Lung (tissue), 12 donors: ENCODE measurements around the gene SIDT2. TPM values are rescaled to one million over a fixed set of nuclear protein-coding genes. Genes with fewer than 3 reads are reported as not detected.
A peak's percentile ranks its signal among the peaks of the same experiment; 100 is the strongest.

Source experiments
- ATAC-seq: fragments of 200-7000 bp; cut with Tn5 transposase; one replicate; pipeline ENCODE4 v1.9.1; 2020; ENCODE audit warnings: moderate number of reproducible peaks; ENCODE audit not compliant: insufficient read depth, low FRiP score
- DNase-seq, 3 donors: peaks; one replicate each; pipeline ENCODE4 v3.0.0-alpha.2; 2013 to 2017
- H3K27ac ChIP-seq, 2 donors: one replicate each; pipeline ENCODE4 v1.5.1; 2013; ENCODE audit warnings: mild to moderate bottlenecking in 2 of 2, moderate library complexity in 2 of 2, control low read depth in 1 of 2, inconsistent platforms in 1 of 2, low read depth in 1 of 2, low read length in 1 of 2
- H3K27me3 ChIP-seq, 3 donors: one replicate each; pipeline ENCODE4 v1.5.1; 2013; ENCODE audit warnings: low read length in 2 of 3; ENCODE audit not compliant: control insufficient read depth in 3 of 3, insufficient read depth in 3 of 3
- H3K36me3 ChIP-seq, 4 donors: one replicate each; pipeline ENCODE4 v1.5.1; 2013; ENCODE audit warnings: low read length in 4 of 4, mild to moderate bottlenecking in 1 of 4, moderate library complexity in 1 of 4; ENCODE audit not compliant: control insufficient read depth in 4 of 4, insufficient read depth in 4 of 4
- H3K4me1 ChIP-seq, 5 donors: one replicate each; pipeline ENCODE4 v1.5.1; 2013; ENCODE audit warnings: low read length in 5 of 5, mild to moderate bottlenecking in 2 of 5, moderate library complexity in 1 of 5; ENCODE audit not compliant: control insufficient read depth in 5 of 5, insufficient read depth in 5 of 5
- H3K4me3 ChIP-seq: one replicate; pipeline ENCODE4 v1.5.1; 2013; ENCODE audit warnings: mild to moderate bottlenecking, control low read depth, moderate library complexity
- H3K9ac ChIP-seq, 2 donors: one replicate each; pipeline ENCODE4 v1.5.1; 2013; ENCODE audit warnings: low read length in 2 of 2, control low read depth in 1 of 2; ENCODE audit not compliant: insufficient read depth in 1 of 2
- H3K9me3 ChIP-seq, 4 donors: one replicate each; pipeline ENCODE4 v1.5.1; 2013; ENCODE audit warnings: low read length in 3 of 4, mild to moderate bottlenecking in 1 of 4, moderate library complexity in 1 of 4; ENCODE audit not compliant: control insufficient read depth in 4 of 4, insufficient read depth in 3 of 4
- WGBS, 2 donors: extraction: QIAGEN DNeasy Blood & Tissue Kit; methylation state at CpG; one replicate each; pipeline ENCODE4 v1.1.7; 2013; 5-methylcytosine and 5-hydroxymethylcytosine counted together
- polyA plus RNA-seq, 2 donors: library from polyadenylated mRNA; stranded (reverse); fragments of 200-250 nt; gene quantifications; one replicate each; pipeline ENCODE4 v1.2.1, GENCODE V29; 2013
- total RNA-seq, 2 donors: library from RNA; depleted of rRNA in 1 of 2; stranded (reverse); fragments of >200 nt in 1 of 2; gene quantifications; one replicate each; pipeline ENCODE4 v1.2.1, GENCODE V29; 2014 to 2021
- TF ChIP-seq, protein P1 (sequence below): IDR thresholded peaks from 2 replicates; pipeline ENCODE4 v1.5.1; 2012; ENCODE audit warnings: mild to moderate bottlenecking; ENCODE audit errors: control extremely low read depth, extremely low read depth
- donor health status: control.
- donor health status: control.
- donor health status: Bipolar disorder and iron deficiency.
- donor health status: healthy.
- donor health status: DM: yes; HTN: yes; CAD: no.

The SIDT2 gene
- total and polyA plus RNA-seq, 4 donors: 25.4 to 84.8 (median 38.4) TPM

DNA sequence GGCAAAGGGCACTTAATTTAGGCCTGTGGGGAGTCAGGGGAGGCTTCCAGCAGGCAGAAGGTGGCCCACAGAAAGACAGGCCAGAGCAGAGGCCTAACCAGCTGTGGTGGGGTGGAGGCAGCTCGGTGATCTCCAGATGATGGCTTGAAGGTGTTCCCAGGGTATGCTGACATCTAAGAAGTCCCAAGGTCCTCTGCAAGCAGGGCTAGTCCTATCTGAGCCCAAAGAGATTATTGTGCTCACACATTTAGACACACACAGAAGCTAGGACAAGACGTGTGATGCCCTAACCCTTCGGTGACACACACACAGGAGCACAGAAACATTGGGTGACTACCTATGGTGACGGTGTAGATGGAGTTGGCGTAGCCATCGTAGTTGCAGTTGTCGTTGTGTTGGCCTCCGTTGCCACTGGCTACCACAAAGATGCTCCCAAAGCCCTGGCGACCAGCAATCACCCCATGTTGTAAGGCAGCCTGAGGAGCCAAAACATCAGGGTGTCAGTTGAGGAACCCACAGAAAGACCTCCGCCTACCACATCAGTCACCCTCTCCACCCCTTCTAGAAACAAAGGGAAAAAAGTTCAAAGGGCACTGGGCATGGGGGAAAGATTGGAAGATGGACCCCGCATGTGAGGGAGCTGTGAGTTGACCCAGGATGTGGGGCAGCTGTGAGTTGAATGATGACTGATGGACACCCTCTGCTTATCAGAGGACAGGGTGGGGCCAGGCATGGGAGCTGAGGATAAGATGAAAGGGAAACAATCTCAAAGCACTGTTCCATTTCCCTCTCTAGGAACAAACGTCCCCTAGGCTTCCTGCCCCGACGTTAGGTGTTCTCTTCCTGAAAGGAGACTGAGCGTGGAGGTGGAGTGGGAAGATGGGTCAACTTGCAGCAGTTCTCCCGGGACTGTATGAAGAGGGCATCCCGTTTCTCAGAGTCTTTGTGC lies 45.5 kb downstream of the SIDT2 start:
- Histone ChIP-seq H3K4me3 (no peak overlapping the region), H3K9ac (no peak overlapping the region), H3K9me3 (no peaks in the 10 kb centered on the region), H3K36me3 (peaks cover 16 to 51% (median 26%) of the 10 kb centered on the region in 4 donors), H3K27ac (no peak overlapping the region), H3K27me3 (no peaks in the 10 kb centered on the region), H3K4me1 (peaks cover 0 to 20% (median 6%) of the 10 kb centered on the region in 5 donors)
- ATAC-seq (no peak), DNase-seq (no peak)
- TF ChIP-seq, protein P1, sequence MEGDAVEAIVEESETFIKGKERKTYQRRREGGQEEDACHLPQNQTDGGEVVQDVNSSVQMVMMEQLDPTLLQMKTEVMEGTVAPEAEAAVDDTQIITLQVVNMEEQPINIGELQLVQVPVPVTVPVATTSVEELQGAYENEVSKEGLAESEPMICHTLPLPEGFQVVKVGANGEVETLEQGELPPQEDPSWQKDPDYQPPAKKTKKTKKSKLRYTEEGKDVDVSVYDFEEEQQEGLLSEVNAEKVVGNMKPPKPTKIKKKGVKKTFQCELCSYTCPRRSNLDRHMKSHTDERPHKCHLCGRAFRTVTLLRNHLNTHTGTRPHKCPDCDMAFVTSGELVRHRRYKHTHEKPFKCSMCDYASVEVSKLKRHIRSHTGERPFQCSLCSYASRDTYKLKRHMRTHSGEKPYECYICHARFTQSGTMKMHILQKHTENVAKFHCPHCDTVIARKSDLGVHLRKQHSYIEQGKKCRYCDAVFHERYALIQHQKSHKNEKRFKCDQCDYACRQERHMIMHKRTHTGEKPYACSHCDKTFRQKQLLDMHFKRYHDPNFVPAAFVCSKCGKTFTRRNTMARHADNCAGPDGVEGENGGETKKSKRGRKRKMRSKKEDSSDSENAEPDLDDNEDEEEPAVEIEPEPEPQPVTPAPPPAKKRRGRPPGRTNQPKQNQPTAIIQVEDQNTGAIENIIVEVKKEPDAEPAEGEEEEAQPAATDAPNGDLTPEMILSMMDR: no peak
- 84 to 85% methylated on average over 17 of the region's 17 CpGs for WGBS, 2 donors

DNA sequence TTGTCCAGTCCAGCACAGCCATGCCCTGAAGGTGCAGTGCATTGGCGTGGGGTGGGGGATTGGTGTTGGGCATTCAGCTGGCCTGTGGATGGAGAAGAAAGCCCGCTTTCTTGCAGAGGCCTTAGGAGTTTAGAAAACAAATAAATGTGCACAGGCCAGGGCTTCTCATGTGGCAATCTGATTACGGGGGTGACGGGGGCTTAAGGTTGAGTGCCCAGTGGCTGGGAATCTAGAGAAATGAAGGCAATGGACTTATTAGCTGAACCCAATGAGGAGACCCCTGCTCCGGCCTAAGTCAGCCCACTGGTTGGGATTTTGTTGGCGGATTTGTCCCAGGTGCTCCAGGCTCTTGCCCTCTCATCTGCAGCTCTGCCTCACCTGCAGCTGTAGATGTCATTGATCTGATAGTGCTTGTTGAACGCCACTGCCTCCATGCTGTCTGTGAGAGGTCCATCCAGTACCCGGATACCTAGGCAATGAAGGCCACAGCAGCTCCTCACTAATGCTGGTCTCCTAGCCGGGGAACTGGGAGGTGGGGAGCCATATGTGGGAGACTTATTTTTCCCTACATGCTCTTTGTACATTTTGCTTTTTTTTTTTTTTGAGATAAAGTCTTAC lies 47.1 kb downstream of the SIDT2 start:
- H3K9ac ChIP-seq: no peak overlapping the region
- 95% methylated on average over 9 of the region's 9 CpGs for WGBS, 2 donors
- no peaks in the 10 kb centered on the region for H3K9me3 ChIP-seq
- no peaks in the 10 kb centered on the region for H3K27me3 ChIP-seq
- no peak overlapping the region for H3K4me3 ChIP-seq
- TF ChIP-seq, protein P1: no peak
- no peak for ATAC-seq
- DNase-seq: no peak
- no peak overlapping the region for H3K27ac ChIP-seq
- H3K36me3 ChIP-seq: peaks cover 12 to 52% (median 24%) of the 10 kb centered on the region in 4 donors
- H3K4me1 ChIP-seq: peaks cover 0 to 17% (median 7%) of the 10 kb centered on the region in 5 donors

DNA sequence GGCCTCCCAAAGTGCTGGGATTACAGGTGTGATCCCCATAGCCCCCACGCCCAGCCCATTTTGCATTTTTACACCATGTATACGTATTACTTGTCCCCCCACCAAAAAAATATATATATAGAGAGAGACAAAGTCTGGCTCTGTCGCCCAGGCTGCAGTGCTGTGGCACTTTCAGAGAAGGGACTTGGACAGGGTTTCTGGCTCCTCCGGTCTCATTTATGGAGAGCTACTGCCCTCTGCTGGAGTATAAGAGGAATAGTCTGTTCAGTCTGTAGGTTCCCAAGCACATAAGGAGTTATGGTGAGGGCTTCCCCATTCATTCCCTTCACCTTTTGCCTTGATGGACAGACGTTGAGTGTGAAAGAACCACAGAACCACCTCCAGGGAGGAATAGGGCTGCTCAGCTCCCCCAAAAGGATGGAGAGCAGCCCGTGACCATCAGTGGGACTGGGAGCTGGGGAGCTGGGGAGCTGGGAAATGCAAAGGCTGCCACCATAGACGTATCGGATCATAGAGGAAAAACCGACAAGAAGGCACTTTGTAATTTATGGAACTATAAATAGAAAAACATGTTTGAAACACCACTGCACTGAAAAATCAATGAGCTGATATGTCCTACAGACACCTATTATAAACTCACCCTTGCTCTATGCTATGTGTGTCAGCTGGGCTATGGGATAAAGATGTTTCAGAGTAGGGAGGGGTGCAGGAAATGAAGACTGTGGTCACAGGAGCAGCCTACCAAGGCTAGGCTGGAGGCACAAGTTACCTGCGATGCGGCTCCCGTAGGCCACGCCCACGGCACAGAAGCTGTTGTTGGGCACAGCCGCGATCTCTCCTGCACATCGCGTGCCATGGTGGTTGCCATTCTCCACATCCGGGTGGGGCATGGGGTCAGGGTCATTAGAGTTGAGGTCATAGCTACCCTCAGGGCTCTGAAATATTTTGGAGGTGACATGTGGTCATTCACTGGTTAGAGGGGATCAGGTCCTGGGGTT lies 48.1 kb downstream of the SIDT2 start:
- no peak overlapping the region for H3K9ac ChIP-seq
- H3K9me3 ChIP-seq: no peaks in the 10 kb centered on the region
- ATAC-seq (peak; percentile 81), DNase-seq (peak; percentile 54 to 89 (median 86))
- H3K4me1 ChIP-seq: peaks cover 0 to 16% (median 1%) of the 10 kb centered on the region in 5 donors
- 75 to 77% methylated on average over 19 of the region's 19 CpGs for WGBS, 2 donors
- H3K27ac ChIP-seq: no peak overlapping the region
- no peaks in the 10 kb centered on the region for H3K27me3 ChIP-seq
- TF ChIP-seq, protein P1: peak; percentile 80
- no peak overlapping the region for H3K4me3 ChIP-seq
- peaks cover 12 to 46% (median 23%) of the 10 kb centered on the region in 4 donors for H3K36me3 ChIP-seq
